Ishikawa (cell line): ENCODE data around the gene EYA3.

Experiments
- CEBPB ChIP-seq: IDR thresholded peaks from 2 replicates; pipeline ENCODE4 v1.6.1; 2012
- EP300 ChIP-seq: IDR thresholded peaks from 2 replicates; pipeline ENCODE4 v1.6.1; 2012; ENCODE audit warnings: borderline replicate concordance
- FOXM1 ChIP-seq: IDR thresholded peaks from 2 replicates; pipeline ENCODE4 v1.6.1; 2012; ENCODE audit warnings: low read depth, borderline replicate concordance
- RAD21 ChIP-seq: IDR thresholded peaks from 2 replicates; pipeline ENCODE4 v1.6.1; 2012; ENCODE audit warnings: low read depth
- TAF1 ChIP-seq: IDR thresholded peaks from 2 replicates; pipeline ENCODE4 v1.6.1; 2012; ENCODE audit warnings: low read depth, mild to moderate bottlenecking
- TCF12 ChIP-seq: IDR thresholded peaks from 2 replicates; pipeline ENCODE4 v1.6.1; 2012; ENCODE audit warnings: low read depth
- TF ChIP-seq, protein P1 (sequence below): IDR thresholded peaks from 2 replicates; pipeline ENCODE4 v1.6.1; 2012; ENCODE audit warnings: low read depth, mild to moderate bottlenecking
- TF ChIP-seq, protein P2 (sequence below): IDR thresholded peaks from 2 replicates; pipeline ENCODE4 v1.6.1; 2012

DNA sequence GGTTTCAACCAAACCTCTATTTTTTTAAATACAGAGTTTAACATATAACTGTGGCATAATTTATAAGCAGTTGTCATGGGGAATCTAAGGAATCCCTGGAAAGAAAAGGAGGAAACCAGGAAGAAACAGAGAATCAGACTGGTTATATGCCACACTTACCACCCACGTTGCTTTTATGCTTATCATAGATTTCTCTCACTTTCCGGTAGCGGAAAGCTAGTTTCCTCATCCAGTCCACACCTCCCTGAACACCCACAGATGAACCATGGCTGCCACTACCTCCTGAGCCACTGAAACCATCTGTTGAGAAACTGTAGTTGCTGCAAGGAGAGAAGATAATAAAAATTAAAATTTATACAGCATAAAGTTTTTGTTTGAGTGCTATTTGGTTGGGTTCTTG is 95.2 kb downstream of the EYA3 start:
- TF ChIP-seq TCF12 (no peak), RAD21 (no peak), CEBPB (no peak), EP300 (no peak), TAF1 (no peak), FOXM1 (no peak)
- TF ChIP-seq, protein P1, sequence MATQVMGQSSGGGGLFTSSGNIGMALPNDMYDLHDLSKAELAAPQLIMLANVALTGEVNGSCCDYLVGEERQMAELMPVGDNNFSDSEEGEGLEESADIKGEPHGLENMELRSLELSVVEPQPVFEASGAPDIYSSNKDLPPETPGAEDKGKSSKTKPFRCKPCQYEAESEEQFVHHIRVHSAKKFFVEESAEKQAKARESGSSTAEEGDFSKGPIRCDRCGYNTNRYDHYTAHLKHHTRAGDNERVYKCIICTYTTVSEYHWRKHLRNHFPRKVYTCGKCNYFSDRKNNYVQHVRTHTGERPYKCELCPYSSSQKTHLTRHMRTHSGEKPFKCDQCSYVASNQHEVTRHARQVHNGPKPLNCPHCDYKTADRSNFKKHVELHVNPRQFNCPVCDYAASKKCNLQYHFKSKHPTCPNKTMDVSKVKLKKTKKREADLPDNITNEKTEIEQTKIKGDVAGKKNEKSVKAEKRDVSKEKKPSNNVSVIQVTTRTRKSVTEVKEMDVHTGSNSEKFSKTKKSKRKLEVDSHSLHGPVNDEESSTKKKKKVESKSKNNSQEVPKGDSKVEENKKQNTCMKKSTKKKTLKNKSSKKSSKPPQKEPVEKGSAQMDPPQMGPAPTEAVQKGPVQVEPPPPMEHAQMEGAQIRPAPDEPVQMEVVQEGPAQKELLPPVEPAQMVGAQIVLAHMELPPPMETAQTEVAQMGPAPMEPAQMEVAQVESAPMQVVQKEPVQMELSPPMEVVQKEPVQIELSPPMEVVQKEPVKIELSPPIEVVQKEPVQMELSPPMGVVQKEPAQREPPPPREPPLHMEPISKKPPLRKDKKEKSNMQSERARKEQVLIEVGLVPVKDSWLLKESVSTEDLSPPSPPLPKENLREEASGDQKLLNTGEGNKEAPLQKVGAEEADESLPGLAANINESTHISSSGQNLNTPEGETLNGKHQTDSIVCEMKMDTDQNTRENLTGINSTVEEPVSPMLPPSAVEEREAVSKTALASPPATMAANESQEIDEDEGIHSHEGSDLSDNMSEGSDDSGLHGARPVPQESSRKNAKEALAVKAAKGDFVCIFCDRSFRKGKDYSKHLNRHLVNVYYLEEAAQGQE = no peak
- TF ChIP-seq, protein P2, sequence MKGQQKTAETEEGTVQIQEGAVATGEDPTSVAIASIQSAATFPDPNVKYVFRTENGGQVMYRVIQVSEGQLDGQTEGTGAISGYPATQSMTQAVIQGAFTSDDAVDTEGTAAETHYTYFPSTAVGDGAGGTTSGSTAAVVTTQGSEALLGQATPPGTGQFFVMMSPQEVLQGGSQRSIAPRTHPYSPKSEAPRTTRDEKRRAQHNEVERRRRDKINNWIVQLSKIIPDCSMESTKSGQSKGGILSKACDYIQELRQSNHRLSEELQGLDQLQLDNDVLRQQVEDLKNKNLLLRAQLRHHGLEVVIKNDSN = no peak
